GM19240 (cell line): ENCODE data around the gene USP8.
"Not testable (repeated sequence)": the region's sequence is repeated elsewhere in the genome, so short reads cannot be mapped to it uniquely, and the experiment has no call there.

Source experiments
- DNase-seq: peaks from one replicate; pipeline ENCODE4 v3.0.0; 2011; ENCODE audit warnings: low spot score; ENCODE audit not compliant: insufficient read length

USP8 gene

GRCh38 chr15:50424066-50424890, at the start of gene USP8:
Gene USP8, plus strand, starts transcription at chr15:50424405. Its CDS starts 14,669 bp downstream, at chr15:50439074.
- peak; percentile 66 for DNase-seq

GRCh38 chr15:50377867-50378751, 46.1 kb upstream of the USP8 start:
- peak; percentile 64 for DNase-seq

DNA sequence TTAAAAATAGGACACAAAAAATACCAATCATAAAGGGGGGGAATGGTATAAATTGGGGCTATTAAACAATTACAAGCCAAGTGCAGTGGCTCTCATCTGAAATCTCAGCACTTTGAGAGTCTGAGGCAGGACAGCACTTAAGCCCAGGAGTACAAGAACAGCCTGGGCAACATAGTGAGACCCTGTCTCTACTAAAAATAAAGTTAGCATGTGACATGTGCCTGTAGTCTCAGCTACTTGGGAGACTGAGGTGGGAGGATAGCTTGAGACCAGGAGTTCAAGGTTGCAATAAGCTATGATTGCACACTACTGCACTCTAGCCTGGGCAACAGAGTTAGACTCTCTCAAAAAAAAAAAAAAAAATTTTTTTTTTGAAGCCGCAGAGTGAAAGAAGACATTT, 45.4 kb upstream of the USP8 start:
- no peak for DNase-seq

DNA sequence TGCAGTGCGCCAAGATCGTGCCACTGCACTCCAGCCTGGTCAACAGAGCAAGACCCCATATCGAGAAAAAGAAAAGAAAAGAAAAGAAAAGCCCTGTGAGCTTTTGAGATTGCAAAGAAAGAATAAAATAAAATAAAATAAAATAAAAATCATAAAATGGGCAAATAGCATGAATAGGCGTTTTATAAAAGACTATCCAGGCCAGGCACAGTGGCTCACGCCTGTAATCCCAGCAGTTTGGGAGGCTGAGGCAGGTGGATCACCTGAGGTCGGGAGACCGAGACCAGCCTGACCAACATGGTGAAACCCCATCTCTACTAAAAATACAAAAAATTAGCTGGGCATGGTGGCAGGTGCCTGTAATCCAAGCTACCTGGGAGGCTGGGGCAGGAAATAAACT, 44.8 kb upstream of the USP8 start:
- DNase-seq, result not testable (repeated sequence)

GRCh38 chr15:50380089-50380488, 44.1 kb upstream of the USP8 start:
- no peak for DNase-seq

- no peak for DNase-seq
Measured at GRCh38 chr15:50381438-50381837, 42.8 kb upstream of the USP8 start.

DNA sequence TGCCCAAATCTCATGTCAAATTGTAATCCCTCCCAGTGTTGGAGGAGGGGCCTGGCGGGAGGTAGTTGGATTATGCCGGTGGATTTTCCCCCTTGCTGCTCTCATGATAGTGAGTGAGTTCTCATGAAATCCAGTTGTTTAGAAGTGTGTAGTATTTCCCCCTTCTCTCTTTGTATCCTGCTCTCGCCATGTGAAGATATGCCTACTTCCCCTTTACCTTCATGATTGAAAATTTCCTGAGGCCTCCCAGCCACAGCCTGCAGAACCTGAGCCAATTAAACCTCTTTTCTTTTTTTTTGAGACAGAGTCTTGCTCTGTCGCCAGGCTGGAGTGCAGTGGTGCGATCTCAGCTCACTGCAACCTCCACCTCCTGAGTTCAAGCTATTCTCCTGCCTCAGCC, 41.8 kb upstream of the USP8 start:
- DNase-seq, result not testable (repeated sequence)

DNA sequence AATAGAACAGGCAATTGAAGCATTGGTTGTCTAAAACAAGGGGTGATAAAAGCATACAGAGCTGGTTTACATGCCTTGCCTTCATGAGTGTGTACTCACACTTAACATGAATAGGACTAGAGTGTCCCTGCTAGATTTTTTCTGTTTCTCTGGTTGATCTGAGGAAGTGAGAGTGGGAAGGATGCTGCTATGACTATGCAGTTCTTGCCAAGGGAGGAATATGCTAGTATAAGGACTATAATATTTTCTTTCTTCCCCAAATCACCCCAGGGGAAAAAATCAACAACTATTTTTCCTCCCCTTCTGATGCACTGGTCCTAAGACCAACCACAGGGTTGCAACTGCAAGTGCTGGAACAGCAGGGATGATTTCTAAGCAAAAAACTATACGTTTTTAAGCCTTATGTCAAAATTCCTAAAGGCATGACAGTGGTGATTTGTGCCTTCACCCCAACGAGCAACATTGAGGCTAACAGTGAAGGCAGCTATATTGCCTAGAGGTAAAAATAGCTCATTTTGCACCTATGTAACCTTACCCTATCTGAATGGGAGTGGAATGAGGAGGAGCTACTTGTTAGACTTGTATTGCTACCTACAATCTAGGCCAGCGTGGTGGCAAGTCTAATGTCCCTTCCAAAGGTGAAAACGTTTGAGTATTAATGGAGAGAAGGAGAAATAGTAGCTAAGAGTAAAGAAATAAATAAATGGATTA, 33.5 kb upstream of the USP8 start:
- no peak for DNase-seq

DNA sequence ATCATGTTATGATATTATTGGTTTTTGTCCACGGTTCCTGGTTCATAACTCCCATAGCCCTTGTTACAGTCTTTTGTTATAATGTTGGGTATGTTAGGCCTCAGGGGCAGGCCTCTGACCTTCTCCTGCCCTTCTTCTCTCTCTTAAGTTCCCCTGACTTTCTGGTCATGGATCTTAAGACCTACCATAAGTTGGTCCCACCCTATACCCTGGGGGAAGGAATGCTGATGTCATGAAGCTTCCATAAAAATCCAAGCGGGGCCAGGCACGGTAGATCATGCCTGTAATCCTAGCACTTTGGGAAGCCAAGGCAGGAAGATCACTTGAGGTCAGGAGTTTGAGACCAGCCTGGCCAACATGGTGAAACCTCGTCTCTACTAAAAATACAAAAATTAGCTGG, 32.6 kb upstream of the USP8 start:
- not testable (repeated sequence) for DNase-seq

GRCh38 chr15:50411870-50412269, 12.3 kb upstream of the USP8 start:
- no peak for DNase-seq

GRCh38 chr15:50414624-50415023, 9.6 kb upstream of the USP8 start:
- no peak for DNase-seq

- no peak for DNase-seq
Measured at GRCh38 chr15:50415752-50416404, 8.3 kb upstream of the USP8 start.

- no peak for DNase-seq
Measured at GRCh38 chr15:50416890-50417289, 7.3 kb upstream of the USP8 start.

DNA sequence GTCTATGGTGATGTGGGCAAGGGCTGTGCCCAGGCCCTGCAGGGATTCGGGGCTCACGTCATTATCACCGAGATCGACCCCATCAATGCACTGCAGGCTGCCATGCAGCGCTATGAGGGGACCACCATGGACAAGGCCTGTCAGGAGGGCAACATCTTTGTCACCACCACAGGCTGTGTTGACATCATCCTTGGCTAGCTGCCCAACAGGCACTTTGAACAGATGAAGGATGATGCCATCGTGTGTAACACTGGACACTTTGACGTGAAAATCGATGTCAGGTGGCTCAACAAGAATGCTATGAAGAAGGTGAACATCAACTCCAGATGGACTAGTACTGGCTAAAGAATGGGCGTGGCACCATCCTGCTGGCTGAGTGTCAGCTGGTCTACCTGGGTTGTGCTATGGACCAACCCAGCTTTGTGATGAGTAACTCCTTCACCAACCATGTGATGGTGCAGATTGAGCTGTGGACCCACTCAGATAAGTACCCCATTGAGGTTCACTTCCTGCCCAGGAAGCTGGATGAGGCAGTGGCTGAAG, 6.1 kb upstream of the USP8 start:
- no peak for DNase-seq

GRCh38 chr15:50425219-50425618, 1.0 kb downstream of the USP8 start:
- DNase-seq, result no peak

DNA sequence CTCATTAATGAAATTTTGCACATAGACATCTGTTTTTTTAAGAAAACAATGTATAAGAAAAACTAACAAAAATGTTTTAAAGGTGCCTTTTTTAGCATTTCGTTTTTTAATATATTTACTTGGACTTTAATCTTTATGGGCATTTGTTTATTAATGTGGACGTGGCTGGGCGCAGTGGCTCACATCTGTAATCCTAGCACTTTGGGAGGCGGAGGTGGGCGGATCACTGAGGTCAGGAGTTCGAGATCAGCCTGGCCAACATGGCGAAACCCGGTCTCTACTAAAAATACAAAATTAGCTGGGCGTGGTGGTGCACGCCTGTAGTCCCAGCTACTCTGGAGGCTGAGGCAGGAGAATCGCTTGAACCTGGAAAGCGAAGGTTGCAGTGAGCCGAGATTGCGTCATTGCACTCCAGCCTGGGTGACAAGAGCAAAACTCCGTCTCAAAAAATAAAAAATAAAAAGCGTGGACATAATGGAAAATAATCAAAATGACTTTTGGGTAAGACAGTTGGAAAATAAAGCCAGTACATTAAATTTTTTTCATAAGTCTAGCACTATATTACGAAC, 1.6 kb downstream of the USP8 start:
- DNase-seq, result not testable (repeated sequence)

DNA sequence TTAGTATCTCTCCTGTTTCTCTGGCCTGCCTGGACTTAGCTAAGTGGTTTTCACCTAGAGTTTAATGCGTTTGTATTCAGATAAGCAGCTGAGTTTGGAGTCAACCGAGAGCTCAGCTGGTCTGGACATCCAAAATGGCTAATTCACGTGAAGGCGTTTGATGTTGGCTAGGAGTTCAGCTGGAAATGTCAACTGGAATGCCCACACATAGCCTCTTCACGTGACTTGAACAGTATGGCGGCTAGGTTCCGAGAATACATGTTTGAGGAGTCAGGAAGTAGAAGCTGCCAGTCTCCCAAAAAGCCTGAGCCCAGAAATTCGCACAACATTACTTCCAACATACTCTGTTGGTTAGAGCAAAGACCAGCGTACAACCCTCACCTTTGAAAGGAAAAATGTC, 2.2 kb downstream of the USP8 start:
- DNase-seq, result no peak

GRCh38 chr15:50431204-50431603, 7.0 kb downstream of the USP8 start:
- DNase-seq, result no peak

DNA sequence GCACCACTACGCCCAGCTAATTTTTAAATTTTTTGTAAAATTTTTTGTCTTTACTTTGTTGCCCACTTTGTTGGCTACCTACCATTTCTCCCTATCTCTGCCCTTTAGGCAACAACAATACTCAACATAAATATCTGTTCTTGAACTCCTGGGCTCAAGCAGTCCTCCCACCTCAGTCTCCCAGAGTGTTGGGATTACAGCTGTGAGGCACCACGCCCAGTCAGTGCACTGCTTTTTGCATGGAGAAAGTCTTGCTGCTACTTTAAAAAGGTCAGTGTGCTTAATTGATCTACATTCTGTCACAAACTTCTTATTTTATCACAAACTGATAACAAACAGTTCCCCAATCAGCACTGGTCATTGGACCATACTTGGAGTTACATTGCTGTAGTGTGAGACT, 8.0 kb downstream of the USP8 start:
- no peak for DNase-seq

DNA sequence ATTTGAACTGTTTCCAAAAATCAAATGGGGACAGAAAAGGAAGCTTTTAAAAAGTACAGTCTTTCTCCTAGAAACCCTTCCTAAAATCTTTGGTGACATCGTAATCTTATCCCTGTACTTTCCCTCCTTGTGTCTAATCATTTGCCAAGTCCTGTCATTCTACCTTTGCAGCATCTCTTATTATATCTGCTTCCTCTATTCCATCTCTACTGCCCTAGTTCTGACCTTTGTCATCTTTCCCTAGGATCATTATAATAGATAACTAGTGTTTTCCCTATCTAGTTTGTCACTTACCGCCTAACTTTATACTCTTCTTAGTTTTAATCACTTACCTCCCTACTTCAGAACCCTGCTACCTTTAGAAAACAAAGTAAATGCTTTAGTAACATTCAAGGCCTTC, 11.6 kb downstream of the USP8 start:
- DNase-seq, result no peak

- no peak for DNase-seq
Measured at GRCh38 chr15:50438251-50438650, 14.0 kb downstream of the USP8 start.
